Ishikawa (cell line): ENCODE data around the gene CIAO2B.

Source experiments
- CEBPB ChIP-seq: IDR thresholded peaks from 2 replicates; pipeline ENCODE4 v1.6.1; 2012
- CREB1 ChIP-seq: IDR thresholded peaks from 2 replicates; pipeline ENCODE4 v1.6.1; 2012; ENCODE audit warnings: low read depth
- EGR1 ChIP-seq: IDR thresholded peaks from 2 replicates; pipeline ENCODE4 v1.6.1; 2012
- EP300 ChIP-seq: IDR thresholded peaks from 2 replicates; pipeline ENCODE4 v1.6.1; 2012; ENCODE audit warnings: borderline replicate concordance
- FOXM1 ChIP-seq: IDR thresholded peaks from 2 replicates; pipeline ENCODE4 v1.6.1; 2012; ENCODE audit warnings: low read depth, borderline replicate concordance
- NFIC ChIP-seq: IDR thresholded peaks from 2 replicates; pipeline ENCODE4 v1.6.1; 2012
- RAD21 ChIP-seq: IDR thresholded peaks from 2 replicates; pipeline ENCODE4 v1.6.1; 2012; ENCODE audit warnings: low read depth
- TAF1 ChIP-seq: IDR thresholded peaks from 2 replicates; pipeline ENCODE4 v1.6.1; 2012; ENCODE audit warnings: low read depth, mild to moderate bottlenecking
- TCF12 ChIP-seq: IDR thresholded peaks from 2 replicates; pipeline ENCODE4 v1.6.1; 2012; ENCODE audit warnings: low read depth
- TEAD4 ChIP-seq: IDR thresholded peaks from 2 replicates; pipeline ENCODE4 v1.6.1; 2012
- YY1 ChIP-seq: IDR thresholded peaks from 2 replicates; pipeline ENCODE4 v1.6.1; 2012; ENCODE audit warnings: low read depth
- ZBTB7A ChIP-seq: IDR thresholded peaks from 2 replicates; pipeline ENCODE4 v1.6.1; 2012; ENCODE audit warnings: low read depth
- TF ChIP-seq, protein P1 (sequence below): IDR thresholded peaks from 2 replicates; pipeline ENCODE4 v1.6.1; 2012; ENCODE audit warnings: low read depth, mild to moderate bottlenecking
- TF ChIP-seq, protein P2 (sequence below): IDR thresholded peaks from 2 replicates; pipeline ENCODE4 v1.6.1; 2012
- TF ChIP-seq, protein P3 (sequence below): IDR thresholded peaks from 2 replicates; pipeline ENCODE4 v1.6.1; 2012

CIAO2B gene

DNA sequence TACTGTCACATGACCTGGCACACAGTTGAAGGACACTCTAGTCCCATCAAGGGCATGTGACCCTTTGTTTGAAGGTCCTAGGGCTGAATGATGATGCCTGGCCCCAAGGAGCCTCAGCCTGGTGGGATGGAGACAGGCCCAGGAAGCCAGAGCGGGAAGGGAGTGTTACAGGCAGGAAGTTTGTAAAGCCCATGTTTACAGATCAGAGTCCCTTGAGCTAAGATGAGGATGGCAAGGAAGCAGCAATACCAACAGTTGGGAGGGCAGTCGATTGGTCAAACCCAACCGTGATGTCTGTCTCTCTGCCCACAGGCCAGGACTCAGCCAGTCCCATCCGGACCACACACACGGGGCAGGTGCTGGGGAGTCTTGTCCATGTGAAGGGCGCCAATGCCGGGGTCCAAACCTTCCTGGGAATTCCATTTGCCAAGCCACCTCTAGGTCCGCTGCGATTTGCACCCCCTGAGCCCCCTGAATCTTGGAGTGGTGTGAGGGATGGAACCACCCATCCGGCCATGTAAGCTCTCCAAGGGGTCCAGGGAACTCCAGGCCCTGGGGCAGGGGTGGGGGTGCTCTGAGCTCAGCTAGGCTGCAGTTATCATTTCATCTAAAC lies 3.6 kb upstream of the CIAO2B start:
- TF ChIP-seq TEAD4 (no peak), EP300 (no peak), NFIC (no peak), FOXM1 (no peak), EGR1 (no peak), ZBTB7A (no peak), TCF12 (no peak), RAD21 (no peak), CEBPB (no peak), TAF1 (no peak), CREB1 (no peak), YY1 (no peak)
- TF ChIP-seq, protein P1, sequence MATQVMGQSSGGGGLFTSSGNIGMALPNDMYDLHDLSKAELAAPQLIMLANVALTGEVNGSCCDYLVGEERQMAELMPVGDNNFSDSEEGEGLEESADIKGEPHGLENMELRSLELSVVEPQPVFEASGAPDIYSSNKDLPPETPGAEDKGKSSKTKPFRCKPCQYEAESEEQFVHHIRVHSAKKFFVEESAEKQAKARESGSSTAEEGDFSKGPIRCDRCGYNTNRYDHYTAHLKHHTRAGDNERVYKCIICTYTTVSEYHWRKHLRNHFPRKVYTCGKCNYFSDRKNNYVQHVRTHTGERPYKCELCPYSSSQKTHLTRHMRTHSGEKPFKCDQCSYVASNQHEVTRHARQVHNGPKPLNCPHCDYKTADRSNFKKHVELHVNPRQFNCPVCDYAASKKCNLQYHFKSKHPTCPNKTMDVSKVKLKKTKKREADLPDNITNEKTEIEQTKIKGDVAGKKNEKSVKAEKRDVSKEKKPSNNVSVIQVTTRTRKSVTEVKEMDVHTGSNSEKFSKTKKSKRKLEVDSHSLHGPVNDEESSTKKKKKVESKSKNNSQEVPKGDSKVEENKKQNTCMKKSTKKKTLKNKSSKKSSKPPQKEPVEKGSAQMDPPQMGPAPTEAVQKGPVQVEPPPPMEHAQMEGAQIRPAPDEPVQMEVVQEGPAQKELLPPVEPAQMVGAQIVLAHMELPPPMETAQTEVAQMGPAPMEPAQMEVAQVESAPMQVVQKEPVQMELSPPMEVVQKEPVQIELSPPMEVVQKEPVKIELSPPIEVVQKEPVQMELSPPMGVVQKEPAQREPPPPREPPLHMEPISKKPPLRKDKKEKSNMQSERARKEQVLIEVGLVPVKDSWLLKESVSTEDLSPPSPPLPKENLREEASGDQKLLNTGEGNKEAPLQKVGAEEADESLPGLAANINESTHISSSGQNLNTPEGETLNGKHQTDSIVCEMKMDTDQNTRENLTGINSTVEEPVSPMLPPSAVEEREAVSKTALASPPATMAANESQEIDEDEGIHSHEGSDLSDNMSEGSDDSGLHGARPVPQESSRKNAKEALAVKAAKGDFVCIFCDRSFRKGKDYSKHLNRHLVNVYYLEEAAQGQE = no peak
- TF ChIP-seq, protein P2, sequence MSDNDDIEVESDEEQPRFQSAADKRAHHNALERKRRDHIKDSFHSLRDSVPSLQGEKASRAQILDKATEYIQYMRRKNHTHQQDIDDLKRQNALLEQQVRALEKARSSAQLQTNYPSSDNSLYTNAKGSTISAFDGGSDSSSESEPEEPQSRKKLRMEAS = no peak
- TF ChIP-seq, protein P3, sequence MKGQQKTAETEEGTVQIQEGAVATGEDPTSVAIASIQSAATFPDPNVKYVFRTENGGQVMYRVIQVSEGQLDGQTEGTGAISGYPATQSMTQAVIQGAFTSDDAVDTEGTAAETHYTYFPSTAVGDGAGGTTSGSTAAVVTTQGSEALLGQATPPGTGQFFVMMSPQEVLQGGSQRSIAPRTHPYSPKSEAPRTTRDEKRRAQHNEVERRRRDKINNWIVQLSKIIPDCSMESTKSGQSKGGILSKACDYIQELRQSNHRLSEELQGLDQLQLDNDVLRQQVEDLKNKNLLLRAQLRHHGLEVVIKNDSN = no peak

DNA sequence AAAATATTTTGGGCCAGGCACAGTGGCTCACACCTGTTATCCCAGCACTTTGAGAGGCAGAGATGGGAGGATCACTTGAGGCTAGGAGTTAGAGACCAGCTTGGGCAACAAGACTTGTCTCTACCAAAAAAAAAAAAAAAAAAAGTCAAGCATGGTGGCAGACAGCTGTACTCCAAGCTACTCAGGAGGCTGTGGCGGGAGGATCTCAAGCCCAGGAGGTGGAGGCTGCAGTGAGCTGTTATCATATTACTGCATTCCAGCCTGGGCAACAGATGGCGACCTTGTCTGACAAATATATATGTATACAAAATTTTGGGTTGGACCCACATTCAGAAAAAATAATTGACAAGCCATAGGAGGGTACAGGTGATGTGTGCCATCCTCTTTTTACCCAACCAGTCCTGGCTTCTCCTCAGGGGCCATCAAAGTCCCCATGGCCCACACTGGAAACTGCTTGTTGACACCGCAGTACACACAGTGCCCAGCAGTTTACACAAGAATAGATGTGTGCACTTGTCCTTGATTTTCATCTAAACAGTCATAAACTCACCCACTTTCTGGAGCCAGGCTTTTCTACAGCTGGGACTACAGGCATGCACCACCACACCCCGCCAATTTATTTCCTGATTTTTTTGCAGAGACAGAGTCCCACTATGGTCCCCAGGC lies 2.8 kb upstream of the CIAO2B start:
- TF ChIP-seq YY1 (no peak), TCF12 (no peak), NFIC (no peak), EGR1 (no peak), TEAD4 (no peak), CEBPB (no peak)
- TF ChIP-seq, protein P3 = no peak
- TF ChIP-seq, protein P1 = no peak
- TF ChIP-seq, protein P2 = no peak

DNA sequence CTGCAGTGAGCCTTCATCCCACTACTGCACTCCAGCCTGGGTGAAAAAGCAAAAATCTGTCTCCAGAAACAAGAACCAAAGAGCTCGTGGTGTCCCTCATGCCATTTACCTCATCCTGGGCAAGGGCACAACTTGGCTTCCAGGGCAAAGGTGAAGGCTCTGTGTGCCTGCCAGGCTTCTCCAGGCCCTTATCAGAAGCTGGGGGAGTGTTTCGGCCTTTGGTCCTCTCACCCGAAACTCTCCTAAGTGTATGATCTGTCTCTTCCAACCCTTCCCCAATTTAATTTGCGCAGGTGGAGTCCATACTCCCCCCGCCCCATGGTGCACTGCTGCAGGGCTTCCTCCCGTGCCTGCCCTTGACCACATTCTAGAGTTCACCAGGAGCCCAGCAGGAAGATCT lies 2.3 kb upstream of the CIAO2B start:
- no peak for TF ChIP-seq NFIC
- TF ChIP-seq CEBPB = no peak
- TF ChIP-seq, protein P1 = no peak
- no peak for TF ChIP-seq EP300
- TF ChIP-seq TCF12 = no peak
- TF ChIP-seq RAD21 = no peak
- TF ChIP-seq CREB1 = no peak
- no peak for TF ChIP-seq TEAD4
- TF ChIP-seq, protein P2 = no peak
- TF ChIP-seq EGR1 = no peak
- TF ChIP-seq, protein P3 = no peak
- no peak for TF ChIP-seq FOXM1
- no peak for TF ChIP-seq TAF1
- no peak for TF ChIP-seq ZBTB7A
